ENCODE data around the gene SUCLG2. TPM values are rescaled to one million over a fixed set of nuclear protein-coding genes. Genes with fewer than 3 reads are reported as not detected.

The SUCLG2 gene
- total and polyA plus RNA-seq, 9 of the 15 experiments (the other 6 are each of a cell fraction or from before 2014, with no cell fraction given) = 10.1 to 41.4 (median 29.0) TPM

GRCh38 chr3:67564973-67565372, 89.4 kb downstream of the SUCLG2 start:
- Histone ChIP-seq H4K20me1 (replicated peaks; ENCODE audit: control insufficient read depth, insufficient read depth, low read length) (no peaks in the 10 kb centered on the region), H3K36me3 (ENCODE audit: control insufficient read depth, insufficient read depth, low read length) (no peaks in the 10 kb centered on the region), H3K79me2 (ENCODE audit: control insufficient read depth, insufficient read depth, low read length) (no peaks in the 10 kb centered on the region), H3K27ac (ENCODE audit: extremely low read depth, low read depth, low read length) (no peak overlapping the region), H3K9ac (ENCODE audit: insufficient read depth in 1 of 2, low read depth in 2 of 2, low read length in 2 of 2) (no peak overlapping the region), H2AFZ (ENCODE audit: low read depth, low read length) (no peak overlapping the region), H3K9me3 (replicated peaks; ENCODE audit: control insufficient read depth, insufficient read depth, low read depth, low read length) (no peaks in the 10 kb centered on the region), H3K4me2 (ENCODE audit: insufficient read depth, low read length) (no peak overlapping the region), H3K9me1 (ENCODE audit: control insufficient read depth, insufficient read depth, low read length) (no peaks in the 10 kb centered on the region), H3K27me3 (ENCODE audit: control insufficient read depth in 2 of 2, insufficient read depth in 2 of 2, low read length in 2 of 2) (no peaks in the 10 kb centered on the region), H3K4me1 (replicated peaks in 1 of 2; ENCODE audit: control insufficient read depth in 2 of 2, insufficient read depth in 2 of 2, low read length in 2 of 2) (no peaks in the 10 kb centered on the region), H3K4me3 (no peak overlapping the region)
- POLR2A ChIA-PET = no interaction called here
- no peak for DNase-seq (ENCODE audit: extremely low read depth in 1 of 4, low spot score in 3 of 4)
- no TSS peak for BruUV-seq (replicated peaks)
- 100% methylated on average over 1 of the region's 1 CpG for WGBS (ENCODE audit: insufficient coverage, low coverage, missing lambda C conversion rate)
- in situ Hi-C loops (cut with MboI) (no loop called here), intact Hi-C loops (cut with micrococcal nuclease) (no loop called here)
- no peak for ATAC-seq
- CTCF ChIA-PET (ENCODE audit: low intra/inter-chr PET ratio) = no interaction called here
- no peak for FAIRE-seq
- TF ChIP-seq NCOA2 (IDR thresholded peaks at IDR 0.05; ENCODE audit: partially characterized antibody in 2 of 2) (no peak), ZNF592 (IDR thresholded peaks at IDR 0.05) (no peak), SIX5 (IDR thresholded peaks at IDR 0.05; ENCODE audit: borderline replicate concordance in 1 of 2, insufficient read depth in 1 of 2, low read depth in 1 of 2, low read length in 2 of 2) (no peak), SLC30A9 (CRISPR knock-in tag; IDR thresholded peaks at IDR 0.05) (no peak), ZNF232 (CRISPR knock-in tag; IDR thresholded peaks at IDR 0.05) (no peak), PATZ1 (CRISPR knock-in tag; IDR thresholded peaks at IDR 0.05; ENCODE audit: borderline replicate concordance) (no peak), ZNF75A (CRISPR knock-in tag; IDR thresholded peaks at IDR 0.05) (no peak), POLR2A (conservative IDR thresholded peaks at IDR 0.05) (no peak), PTBP1 (IDR thresholded peaks at IDR 0.05; ENCODE audit: low read depth, low read length) (no peak), ZEB2 (IDR thresholded peaks at IDR 0.05) (no peak), CBX5 (IDR thresholded peaks at IDR 0.05; ENCODE audit: borderline replicate concordance, low read depth) (no peak)
- TF ChIP-seq, protein P1, sequence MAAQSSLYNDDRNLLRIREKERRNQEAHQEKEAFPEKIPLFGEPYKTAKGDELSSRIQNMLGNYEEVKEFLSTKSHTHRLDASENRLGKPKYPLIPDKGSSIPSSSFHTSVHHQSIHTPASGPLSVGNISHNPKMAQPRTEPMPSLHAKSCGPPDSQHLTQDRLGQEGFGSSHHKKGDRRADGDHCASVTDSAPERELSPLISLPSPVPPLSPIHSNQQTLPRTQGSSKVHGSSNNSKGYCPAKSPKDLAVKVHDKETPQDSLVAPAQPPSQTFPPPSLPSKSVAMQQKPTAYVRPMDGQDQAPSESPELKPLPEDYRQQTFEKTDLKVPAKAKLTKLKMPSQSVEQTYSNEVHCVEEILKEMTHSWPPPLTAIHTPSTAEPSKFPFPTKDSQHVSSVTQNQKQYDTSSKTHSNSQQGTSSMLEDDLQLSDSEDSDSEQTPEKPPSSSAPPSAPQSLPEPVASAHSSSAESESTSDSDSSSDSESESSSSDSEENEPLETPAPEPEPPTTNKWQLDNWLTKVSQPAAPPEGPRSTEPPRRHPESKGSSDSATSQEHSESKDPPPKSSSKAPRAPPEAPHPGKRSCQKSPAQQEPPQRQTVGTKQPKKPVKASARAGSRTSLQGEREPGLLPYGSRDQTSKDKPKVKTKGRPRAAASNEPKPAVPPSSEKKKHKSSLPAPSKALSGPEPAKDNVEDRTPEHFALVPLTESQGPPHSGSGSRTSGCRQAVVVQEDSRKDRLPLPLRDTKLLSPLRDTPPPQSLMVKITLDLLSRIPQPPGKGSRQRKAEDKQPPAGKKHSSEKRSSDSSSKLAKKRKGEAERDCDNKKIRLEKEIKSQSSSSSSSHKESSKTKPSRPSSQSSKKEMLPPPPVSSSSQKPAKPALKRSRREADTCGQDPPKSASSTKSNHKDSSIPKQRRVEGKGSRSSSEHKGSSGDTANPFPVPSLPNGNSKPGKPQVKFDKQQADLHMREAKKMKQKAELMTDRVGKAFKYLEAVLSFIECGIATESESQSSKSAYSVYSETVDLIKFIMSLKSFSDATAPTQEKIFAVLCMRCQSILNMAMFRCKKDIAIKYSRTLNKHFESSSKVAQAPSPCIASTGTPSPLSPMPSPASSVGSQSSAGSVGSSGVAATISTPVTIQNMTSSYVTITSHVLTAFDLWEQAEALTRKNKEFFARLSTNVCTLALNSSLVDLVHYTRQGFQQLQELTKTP (IDR thresholded peaks at IDR 0.05; ENCODE audit: low read depth in 1 of 2, partially characterized antibody in 2 of 2) = no peak

Measured in K562 (cell line).